ENCODE measurements around the gene EXD1.

DNA sequence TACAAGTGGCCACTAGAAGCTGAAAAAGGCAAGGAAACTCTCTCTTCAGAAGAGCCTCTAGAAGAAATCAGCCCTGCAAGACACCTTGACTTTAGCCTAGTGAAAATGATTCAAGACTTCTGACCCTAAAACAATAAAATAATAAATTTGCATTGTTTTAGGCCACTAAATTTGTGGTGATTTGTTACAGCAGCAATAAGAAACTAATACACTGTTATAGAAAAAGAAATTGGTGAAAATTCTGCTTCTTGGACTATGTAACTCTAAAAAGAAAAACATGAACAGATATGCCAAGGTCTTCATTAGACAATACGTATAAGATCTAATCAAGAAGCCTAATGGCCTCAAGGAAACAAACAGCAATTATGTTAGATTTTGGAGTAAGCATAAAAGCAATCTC is 36.1 kb downstream of the EXD1 start:
- TF ChIP-seq, protein P1, sequence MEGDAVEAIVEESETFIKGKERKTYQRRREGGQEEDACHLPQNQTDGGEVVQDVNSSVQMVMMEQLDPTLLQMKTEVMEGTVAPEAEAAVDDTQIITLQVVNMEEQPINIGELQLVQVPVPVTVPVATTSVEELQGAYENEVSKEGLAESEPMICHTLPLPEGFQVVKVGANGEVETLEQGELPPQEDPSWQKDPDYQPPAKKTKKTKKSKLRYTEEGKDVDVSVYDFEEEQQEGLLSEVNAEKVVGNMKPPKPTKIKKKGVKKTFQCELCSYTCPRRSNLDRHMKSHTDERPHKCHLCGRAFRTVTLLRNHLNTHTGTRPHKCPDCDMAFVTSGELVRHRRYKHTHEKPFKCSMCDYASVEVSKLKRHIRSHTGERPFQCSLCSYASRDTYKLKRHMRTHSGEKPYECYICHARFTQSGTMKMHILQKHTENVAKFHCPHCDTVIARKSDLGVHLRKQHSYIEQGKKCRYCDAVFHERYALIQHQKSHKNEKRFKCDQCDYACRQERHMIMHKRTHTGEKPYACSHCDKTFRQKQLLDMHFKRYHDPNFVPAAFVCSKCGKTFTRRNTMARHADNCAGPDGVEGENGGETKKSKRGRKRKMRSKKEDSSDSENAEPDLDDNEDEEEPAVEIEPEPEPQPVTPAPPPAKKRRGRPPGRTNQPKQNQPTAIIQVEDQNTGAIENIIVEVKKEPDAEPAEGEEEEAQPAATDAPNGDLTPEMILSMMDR (IDR thresholded peaks at IDR 0.05) = no peak
- TF ChIP-seq EZH2 (IDR thresholded peaks at IDR 0.05) (no peak), EZH2phosphoT487 (IDR thresholded peaks at IDR 0.05) (no peak)
